ENCODE measurements around the gene UBE2H. TPM values are rescaled to one million over a fixed set of nuclear protein-coding genes. Genes with fewer than 3 reads are reported as not detected.
"Not testable (repeated sequence)": the region's sequence is repeated elsewhere in the genome, so short reads cannot be mapped to it uniquely, and the experiment has no call there.

UBE2H gene
- total RNA-seq, 1 experiment from 2014 or later: 128 TPM

DNA sequence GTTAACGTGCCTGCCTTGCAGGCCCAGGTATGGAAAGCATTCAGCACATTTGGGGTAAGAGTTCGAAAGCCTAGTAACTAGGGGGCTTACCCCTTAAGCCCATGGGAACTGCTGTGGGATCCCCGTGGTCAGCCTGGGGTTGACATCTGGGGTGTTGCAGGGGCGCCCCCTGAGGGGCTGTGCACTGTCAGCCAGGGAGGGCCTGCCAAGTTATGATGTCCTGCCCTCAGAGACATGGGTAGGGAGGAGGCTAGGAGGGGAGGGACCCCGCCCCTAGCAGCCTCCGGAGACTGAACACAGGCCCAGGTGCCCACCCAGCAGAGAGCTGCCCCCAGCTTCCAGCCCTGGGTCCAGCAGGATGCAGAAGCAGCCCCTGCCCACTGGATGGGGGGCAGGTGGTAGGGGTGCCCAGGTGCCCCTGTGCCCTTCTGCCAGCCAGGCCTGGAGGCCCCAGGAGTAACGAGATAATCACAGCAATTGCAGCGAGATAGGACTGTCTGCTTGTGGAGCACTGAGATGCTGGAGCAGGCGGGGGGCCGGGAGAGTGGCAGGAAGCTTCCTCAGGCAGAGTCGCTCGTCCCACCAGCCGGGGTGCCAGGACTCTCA lies 153.3 kb downstream of the UBE2H start:
- ChIA-PET CTCF (no interaction called here), POLR2A (no interaction called here)
- BruUV-seq (replicated peaks): no TSS peak
- DNase-seq (ENCODE audit: unreplicated experiment): no peak
- no peak overlapping the region for H3K27ac Mint-ChIP-seq (ENCODE audit: low read depth, unreplicated experiment)
- no peak overlapping the region for H3K4me3 Mint-ChIP-seq (ENCODE audit: unreplicated experiment)
- intact Hi-C loops (cut with micrococcal nuclease): no loop called here
- TF ChIP-seq, protein P1, sequence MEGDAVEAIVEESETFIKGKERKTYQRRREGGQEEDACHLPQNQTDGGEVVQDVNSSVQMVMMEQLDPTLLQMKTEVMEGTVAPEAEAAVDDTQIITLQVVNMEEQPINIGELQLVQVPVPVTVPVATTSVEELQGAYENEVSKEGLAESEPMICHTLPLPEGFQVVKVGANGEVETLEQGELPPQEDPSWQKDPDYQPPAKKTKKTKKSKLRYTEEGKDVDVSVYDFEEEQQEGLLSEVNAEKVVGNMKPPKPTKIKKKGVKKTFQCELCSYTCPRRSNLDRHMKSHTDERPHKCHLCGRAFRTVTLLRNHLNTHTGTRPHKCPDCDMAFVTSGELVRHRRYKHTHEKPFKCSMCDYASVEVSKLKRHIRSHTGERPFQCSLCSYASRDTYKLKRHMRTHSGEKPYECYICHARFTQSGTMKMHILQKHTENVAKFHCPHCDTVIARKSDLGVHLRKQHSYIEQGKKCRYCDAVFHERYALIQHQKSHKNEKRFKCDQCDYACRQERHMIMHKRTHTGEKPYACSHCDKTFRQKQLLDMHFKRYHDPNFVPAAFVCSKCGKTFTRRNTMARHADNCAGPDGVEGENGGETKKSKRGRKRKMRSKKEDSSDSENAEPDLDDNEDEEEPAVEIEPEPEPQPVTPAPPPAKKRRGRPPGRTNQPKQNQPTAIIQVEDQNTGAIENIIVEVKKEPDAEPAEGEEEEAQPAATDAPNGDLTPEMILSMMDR (IDR thresholded peaks at IDR 0.05; ENCODE audit: unreplicated experiment): no peak
- H3K9me3 Mint-ChIP-seq (ENCODE audit: unreplicated experiment): no peaks in the 10 kb centered on the region
- H3K27me3 Mint-ChIP-seq (ENCODE audit: insufficient read depth, unreplicated experiment): no peaks in the 10 kb centered on the region
- peaks cover 6% of the 10 kb centered on the region for H3K36me3 Mint-ChIP-seq (ENCODE audit: insufficient read depth, unreplicated experiment)
- H3K4me1 Mint-ChIP-seq (ENCODE audit: insufficient read depth, unreplicated experiment): peaks cover 5% of the 10 kb centered on the region

- CTCF ChIA-PET: interaction anchor here (0.8 kb wide), 1 partner anchor 550 kb away, joined by 6 read pairs; no protein-coding TSS in a partner anchor
Measured at GRCh38 chr7:129798616-129799349, 154.0 kb downstream of the UBE2H start.

GRCh38 chr7:129797214-129797789 lies 155.5 kb downstream of the UBE2H start:
- Mint-ChIP-seq H3K27ac (ENCODE audit: low read depth, unreplicated experiment) (no peak overlapping the region), H3K36me3 (ENCODE audit: insufficient read depth, unreplicated experiment) (peaks cover 6% of the 10 kb centered on the region), H3K9me3 (ENCODE audit: unreplicated experiment) (no peaks in the 10 kb centered on the region), H3K27me3 (ENCODE audit: insufficient read depth, unreplicated experiment) (no peaks in the 10 kb centered on the region), H3K4me1 (ENCODE audit: insufficient read depth, unreplicated experiment) (peaks cover 5% of the 10 kb centered on the region), H3K4me3 (ENCODE audit: unreplicated experiment) (no peak overlapping the region)
- DNase-seq (ENCODE audit: unreplicated experiment): no peak
- BruUV-seq (replicated peaks): no TSS peak
- CTCF ChIA-PET: interaction anchor here (0.7 kb wide), 1 partner anchor 132 kb away, joined by 3 read pairs; no protein-coding TSS in a partner anchor
- POLR2A ChIA-PET: no interaction called here
- TF ChIP-seq, protein P1 (IDR thresholded peaks at IDR 0.05; ENCODE audit: unreplicated experiment): no peak
- intact Hi-C loops (cut with micrococcal nuclease): no loop called here

More at GRCh38 chr7:129798616-129799349, 154.0 kb downstream of the UBE2H start:
- intact Hi-C loops (cut with micrococcal nuclease): no loop called here
- Mint-ChIP-seq H3K4me3 (ENCODE audit: unreplicated experiment) (no peak overlapping the region), H3K27ac (ENCODE audit: low read depth, unreplicated experiment) (no peak overlapping the region), H3K27me3 (ENCODE audit: insufficient read depth, unreplicated experiment) (no peaks in the 10 kb centered on the region), H3K9me3 (ENCODE audit: unreplicated experiment) (no peaks in the 10 kb centered on the region), H3K4me1 (ENCODE audit: insufficient read depth, unreplicated experiment) (peaks cover 5% of the 10 kb centered on the region), H3K36me3 (ENCODE audit: insufficient read depth, unreplicated experiment) (peaks cover 6% of the 10 kb centered on the region)
- TF ChIP-seq, protein P1 (IDR thresholded peaks at IDR 0.05; ENCODE audit: unreplicated experiment): no peak
- no peak for DNase-seq (ENCODE audit: unreplicated experiment)
- POLR2A ChIA-PET: no interaction called here
- no TSS peak for BruUV-seq (replicated peaks)

- intact Hi-C loops (cut with micrococcal nuclease): no loop called here
- Mint-ChIP-seq H3K27me3 (ENCODE audit: insufficient read depth, unreplicated experiment) (no peaks in the 10 kb centered on the region), H3K4me1 (ENCODE audit: insufficient read depth, unreplicated experiment) (peaks cover 5% of the 10 kb centered on the region), H3K36me3 (ENCODE audit: insufficient read depth, unreplicated experiment) (peaks cover 6% of the 10 kb centered on the region), H3K9me3 (ENCODE audit: unreplicated experiment) (no peaks in the 10 kb centered on the region), H3K4me3 (ENCODE audit: unreplicated experiment) (no peak overlapping the region), H3K27ac (ENCODE audit: low read depth, unreplicated experiment) (no peak overlapping the region)
- CTCF ChIA-PET: interaction anchor here (0.6 to 0.7 kb wide), 2 partner anchors 113 to 131 kb away, joined by 3 read pairs; no protein-coding TSS in a partner anchor
- POLR2A ChIA-PET: no interaction called here
- no peak for DNase-seq (ENCODE audit: unreplicated experiment)
- TF ChIP-seq, protein P1 (IDR thresholded peaks at IDR 0.05; ENCODE audit: unreplicated experiment): no peak
- no TSS peak for BruUV-seq (replicated peaks)
Measured at GRCh38 chr7:129796186-129796775, 156.5 kb downstream of the UBE2H start.

GRCh38 chr7:129794461-129794860 lies 158.3 kb downstream of the UBE2H start:
- H3K27me3 Mint-ChIP-seq (ENCODE audit: insufficient read depth, unreplicated experiment); H3K27ac Mint-ChIP-seq (ENCODE audit: low read depth, unreplicated experiment); H3K4me1 Mint-ChIP-seq (ENCODE audit: insufficient read depth, unreplicated experiment); BruUV-seq (replicated peaks); DNase-seq (ENCODE audit: unreplicated experiment); H3K4me3 Mint-ChIP-seq (ENCODE audit: unreplicated experiment); H3K36me3 Mint-ChIP-seq (ENCODE audit: insufficient read depth, unreplicated experiment); intact Hi-C loops (cut with micrococcal nuclease); H3K9me3 Mint-ChIP-seq (ENCODE audit: unreplicated experiment): not testable (repeated sequence)
- ChIA-PET POLR2A (interaction anchor here (0.8 to 1.1 kb wide), 2 partner anchors 13 to 30 kb away, joined by 3 read pairs; no protein-coding TSS in a partner anchor), CTCF (interaction anchor here (0.5 kb wide), 2 partner anchors 14 to 51 kb away, joined by 3 read pairs; no protein-coding TSS in a partner anchor)
